HepG2 (cell line): ENCODE measurements around the gene FBXW4. TPM values are rescaled to one million over a fixed set of nuclear protein-coding genes. Genes with fewer than 3 reads are reported as not detected.
A peak's percentile ranks its signal among the peaks of the same experiment; 100 is the strongest.

ENCODE experiments used
- CREM ChIP-seq, 2 experiments: sonication (generic) in 1 of 2; formaldehyde crosslinking in 1 of 2; IDR thresholded peaks; 2 replicates each; pipeline versions ENCODE4 v1.4.0 to v1.6.1; 2016 to 2020; ENCODE audit warnings: antibody characterized with exemption in 1 of 2, mild to moderate bottlenecking in 1 of 2, missing genetic modification reagents in 1 of 2
- DMAP1 ChIP-seq: IDR thresholded peaks from 2 replicates; pipeline ENCODE4 v1.6.1; 2016
- KDM3A ChIP-seq: IDR thresholded peaks from 2 replicates; pipeline ENCODE4 v1.6.1; 2018; ENCODE audit warnings: low read depth, missing compliant biosample characterization
- NRL ChIP-seq: sonication (generic); formaldehyde crosslinking; IDR thresholded peaks from 2 replicates; pipeline ENCODE4 v1.5.0; 2020; ENCODE audit warnings: missing genetic modification reagents, mild to moderate bottlenecking, moderate library complexity, borderline replicate concordance
- REPIN1 ChIP-seq: sonication (generic); formaldehyde crosslinking; IDR thresholded peaks from 2 replicates; pipeline ENCODE4 v1.8.0; 2022; ENCODE audit warnings: missing genetic modification reagents, low read depth, mild to moderate bottlenecking, borderline replicate concordance
- SMC3 ChIP-seq: IDR thresholded peaks from 2 replicates; pipeline ENCODE4 v1.6.1; 2011; ENCODE audit warnings: low read length, improper control_type of control experiment
- TBL1XR1 ChIP-seq: fragments of 150-350 bp; IDR thresholded peaks from 2 replicates; pipeline ENCODE4 v1.6.1; 2014; ENCODE audit warnings: borderline replicate concordance, low read length; ENCODE audit not compliant: partially characterized antibody
- ZBTB7B ChIP-seq: sonication (generic); formaldehyde crosslinking; IDR thresholded peaks from 2 replicates; pipeline ENCODE4 v1.4.0; 2020; ENCODE audit warnings: missing genetic modification reagents
- ZFAT ChIP-seq: sonication (generic); formaldehyde crosslinking; conservative IDR thresholded peaks from 2 replicates; pipeline ENCODE4 v1.8.1; 2023; ENCODE audit warnings: missing genetic modification reagents, inconsistent platforms
- ZNF180 ChIP-seq: sonication (generic); formaldehyde crosslinking; IDR thresholded peaks from 2 replicates; pipeline ENCODE4 v1.4.0; 2020; ENCODE audit warnings: low read depth, missing genetic modification reagents, borderline replicate concordance
- ZNF20 ChIP-seq: sonication (generic); formaldehyde crosslinking; IDR thresholded peaks from 2 replicates; pipeline ENCODE4 v1.4.0; 2020; ENCODE audit warnings: mild to moderate bottlenecking, moderate library complexity, missing genetic modification reagents
- ZNF607 ChIP-seq: sonication (generic); formaldehyde crosslinking; IDR thresholded peaks from 2 replicates; pipeline ENCODE4 v1.5.1; 2020; ENCODE audit warnings: missing genetic modification reagents, mild to moderate bottlenecking, borderline replicate concordance
- ZNF678 ChIP-seq: sonication (generic); formaldehyde crosslinking; IDR thresholded peaks from 2 replicates; pipeline ENCODE4 v1.4.0; 2020; ENCODE audit warnings: mild to moderate bottlenecking, missing genetic modification reagents
- ZNF773 ChIP-seq: sonication (generic); formaldehyde crosslinking; IDR thresholded peaks from 2 replicates; pipeline ENCODE4 v1.4.0; 2020; ENCODE audit warnings: missing genetic modification reagents, borderline replicate concordance
- ZNF781 ChIP-seq: sonication (generic); formaldehyde crosslinking; IDR thresholded peaks from 2 replicates; pipeline ENCODE4 v1.5.1; 2020; ENCODE audit warnings: borderline replicate concordance, mild to moderate bottlenecking, missing genetic modification reagents; ENCODE audit errors: not compliant biosample characterization
- ZNF850 ChIP-seq: sonication (generic); formaldehyde crosslinking; conservative IDR thresholded peaks from 2 replicates; pipeline ENCODE4 v1.9.0; 2021; ENCODE audit warnings: mild to moderate bottlenecking, missing genetic modification reagents
- polyA plus RNA-seq, 8 experiments: library from polyadenylated mRNA; depleted of rRNA in 3 of 8; stranded (reverse) in 7 of 8; unstranded in 1 of 8; fragments of >200 nt; fragmentation: Illumina TruSeq in 4 of 8; extraction: Trizol in 4 of 8; gene quantifications; 2 replicates each; pipeline versions ENCODE4 v1.2.1 to v1.2.3, GENCODE V29; 2011 to 2016; ENCODE audit warnings: low read depth in 4 of 8, missing spikeins in 1 of 8, mixed read lengths in 1 of 8; ENCODE audit not compliant: insufficient read depth in 1 of 8
- total RNA-seq, 5 experiments: library from RNA; depleted of rRNA; stranded (reverse); fragments of >200 nt; fragmentation: Illumina TruSeq; extraction: Trizol; gene quantifications; 2 replicates each; pipeline ENCODE4 v1.2.3, GENCODE V29; 2016; ENCODE audit warnings: low read depth in 1 of 5
- TF ChIP-seq, protein P1 (sequence below): sonication (generic); formaldehyde crosslinking; IDR thresholded peaks from 2 replicates; pipeline ENCODE4 v1.4.0; 2020; ENCODE audit warnings: mild to moderate bottlenecking, missing genetic modification reagents
- TF ChIP-seq, protein P2 (sequence below), 2 experiments: sonication (generic) in 1 of 2; formaldehyde crosslinking in 1 of 2; IDR thresholded peaks; 2 replicates each; pipeline versions ENCODE4 v1.5.1 to v1.6.1; 2011 to 2020; ENCODE audit warnings: borderline replicate concordance in 1 of 2, low read depth in 1 of 2, low read length in 1 of 2, mild to moderate bottlenecking in 1 of 2, missing genetic modification reagents in 1 of 2, moderate library complexity in 1 of 2
- TF ChIP-seq, protein P3 (sequence below): sonication (generic); formaldehyde crosslinking; IDR thresholded peaks from 2 replicates; pipeline ENCODE4 v1.5.0; 2020; ENCODE audit warnings: mild to moderate bottlenecking, missing genetic modification reagents, borderline replicate concordance
- TF ChIP-seq, protein P4 (sequence below): sonication (generic); formaldehyde crosslinking; IDR thresholded peaks from 2 replicates; pipeline ENCODE4 v1.4.0; 2020; ENCODE audit warnings: missing genetic modification reagents, borderline replicate concordance

FBXW4 gene
- total and polyA plus RNA-seq, 2 of the 13 experiments (the other 11 are each of a cell fraction or from before 2014, with no cell fraction given): 23.5 to 33.7 TPM

DNA sequence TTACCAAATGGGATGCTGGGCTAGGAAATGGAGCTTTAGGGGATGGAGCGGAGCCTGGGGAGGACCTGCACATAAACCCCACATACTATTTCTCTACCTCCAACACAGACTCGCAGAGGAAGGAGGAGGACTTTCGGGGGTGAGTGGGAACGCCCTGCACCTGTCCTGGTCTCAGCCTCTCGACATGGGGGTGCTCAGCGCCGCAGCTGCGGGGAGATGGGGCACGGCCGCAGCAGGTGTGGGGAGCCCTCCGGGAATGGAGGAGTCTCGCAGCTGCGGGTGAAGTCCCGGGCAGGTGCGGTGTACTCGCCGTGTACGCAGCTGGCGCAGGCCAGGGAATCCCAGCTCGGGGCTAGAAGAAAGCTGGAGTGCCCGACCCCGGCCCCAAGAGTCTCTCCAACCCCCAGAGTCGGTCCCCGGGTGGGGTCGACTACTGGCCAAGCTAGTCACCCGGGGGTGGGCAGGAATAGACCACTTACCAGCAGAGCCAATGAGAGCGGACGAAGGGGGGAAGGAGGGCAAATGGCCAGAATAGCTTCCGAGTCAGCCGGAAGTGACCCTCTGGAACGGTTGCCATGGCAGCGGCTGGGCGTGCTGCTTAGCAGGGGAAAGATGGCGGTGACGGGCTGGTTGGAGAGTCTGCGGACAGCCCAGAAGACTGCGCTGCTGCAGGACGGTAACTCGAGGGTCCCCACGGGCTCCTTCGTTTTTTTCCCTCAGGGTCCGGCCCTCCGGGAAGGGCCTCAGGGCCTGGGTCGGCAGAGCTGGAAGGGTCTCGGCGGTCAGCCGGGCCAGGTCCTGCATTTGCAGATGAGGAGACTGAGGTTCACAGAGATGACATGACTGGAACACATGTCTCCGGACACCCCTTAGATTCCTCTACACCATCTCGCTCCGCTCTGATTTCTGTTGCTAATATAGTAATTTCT lies 107.0 kb downstream of the FBXW4 start, which contains the start of the genes DPCD and POLL (continued):
- TF ChIP-seq ZNF180: no peak
- TF ChIP-seq NRL: peak; percentile 48; the same call in 1 of the 2 replicates
- TF ChIP-seq KDM3A (CRISPR knock-in tag): 0 out of 2 replicates have a peak, but pooled peaks have one; percentile 27
- TF ChIP-seq TBL1XR1: no peak
- TF ChIP-seq CREM (IDR thresholded peaks at IDR 0.05): peak; percentile 54; the same call in 1 of the 2 replicates
- TF ChIP-seq CREM (CRISPR knock-in tag; IDR thresholded peaks at IDR 0.05): no peak
- TF ChIP-seq, protein P1, sequence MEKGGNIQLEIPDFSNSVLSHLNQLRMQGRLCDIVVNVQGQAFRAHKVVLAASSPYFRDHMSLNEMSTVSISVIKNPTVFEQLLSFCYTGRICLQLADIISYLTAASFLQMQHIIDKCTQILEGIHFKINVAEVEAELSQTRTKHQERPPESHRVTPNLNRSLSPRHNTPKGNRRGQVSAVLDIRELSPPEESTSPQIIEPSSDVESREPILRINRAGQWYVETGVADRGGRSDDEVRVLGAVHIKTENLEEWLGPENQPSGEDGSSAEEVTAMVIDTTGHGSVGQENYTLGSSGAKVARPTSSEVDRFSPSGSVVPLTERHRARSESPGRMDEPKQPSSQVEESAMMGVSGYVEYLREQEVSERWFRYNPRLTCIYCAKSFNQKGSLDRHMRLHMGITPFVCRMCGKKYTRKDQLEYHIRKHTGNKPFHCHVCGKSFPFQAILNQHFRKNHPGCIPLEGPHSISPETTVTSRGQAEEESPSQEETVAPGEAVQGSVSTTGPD (CRISPR knock-in tag): no peak
- TF ChIP-seq, protein P2, sequence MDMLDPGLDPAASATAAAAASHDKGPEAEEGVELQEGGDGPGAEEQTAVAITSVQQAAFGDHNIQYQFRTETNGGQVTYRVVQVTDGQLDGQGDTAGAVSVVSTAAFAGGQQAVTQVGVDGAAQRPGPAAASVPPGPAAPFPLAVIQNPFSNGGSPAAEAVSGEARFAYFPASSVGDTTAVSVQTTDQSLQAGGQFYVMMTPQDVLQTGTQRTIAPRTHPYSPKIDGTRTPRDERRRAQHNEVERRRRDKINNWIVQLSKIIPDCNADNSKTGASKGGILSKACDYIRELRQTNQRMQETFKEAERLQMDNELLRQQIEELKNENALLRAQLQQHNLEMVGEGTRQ (IDR thresholded peaks at IDR 0.05; ENCODE audit: low read depth, low read length): no peak
- TF ChIP-seq, protein P2 (CRISPR knock-in tag; IDR thresholded peaks at IDR 0.05; ENCODE audit: borderline replicate concordance): no peak
- TF ChIP-seq, protein P3, sequence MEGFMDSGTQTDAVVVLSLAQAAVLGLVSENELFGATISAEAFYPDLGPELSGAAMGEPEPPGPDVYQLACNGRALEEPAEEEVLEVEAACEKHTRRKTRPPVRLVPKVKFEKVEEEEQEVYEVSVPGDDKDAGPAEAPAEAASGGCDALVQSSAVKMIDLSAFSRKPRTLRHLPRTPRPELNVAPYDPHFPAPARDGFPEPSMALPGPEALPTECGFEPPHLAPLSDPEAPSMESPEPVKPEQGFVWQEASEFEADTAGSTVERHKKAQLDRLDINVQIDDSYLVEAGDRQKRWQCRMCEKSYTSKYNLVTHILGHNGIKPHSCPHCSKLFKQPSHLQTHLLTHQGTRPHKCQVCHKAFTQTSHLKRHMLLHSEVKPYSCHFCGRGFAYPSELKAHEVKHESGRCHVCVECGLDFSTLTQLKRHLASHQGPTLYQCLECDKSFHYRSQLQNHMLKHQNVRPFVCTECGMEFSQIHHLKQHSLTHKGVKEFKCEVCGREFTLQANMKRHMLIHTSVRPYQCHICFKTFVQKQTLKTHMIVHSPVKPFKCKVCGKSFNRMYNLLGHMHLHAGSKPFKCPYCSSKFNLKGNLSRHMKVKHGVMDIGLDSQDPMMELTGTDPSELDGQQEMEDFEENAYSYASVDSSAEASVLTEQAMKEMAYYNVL (CRISPR knock-in tag): no peak
- no peak for TF ChIP-seq ZNF850 (CRISPR knock-in tag)
- TF ChIP-seq ZNF678 (CRISPR knock-in tag): no peak
- no peak for TF ChIP-seq REPIN1 (CRISPR knock-in tag)
- TF ChIP-seq ZNF781 (CRISPR knock-in tag): no peak
- TF ChIP-seq ZBTB7B (CRISPR knock-in tag): peak; percentile 81
- TF ChIP-seq ZFAT (CRISPR knock-in tag): no peak
- TF ChIP-seq DMAP1 (CRISPR knock-in tag): no peak; the same call in none of the 2 replicates
- no peak for TF ChIP-seq ZNF20
- TF ChIP-seq, protein P4, sequence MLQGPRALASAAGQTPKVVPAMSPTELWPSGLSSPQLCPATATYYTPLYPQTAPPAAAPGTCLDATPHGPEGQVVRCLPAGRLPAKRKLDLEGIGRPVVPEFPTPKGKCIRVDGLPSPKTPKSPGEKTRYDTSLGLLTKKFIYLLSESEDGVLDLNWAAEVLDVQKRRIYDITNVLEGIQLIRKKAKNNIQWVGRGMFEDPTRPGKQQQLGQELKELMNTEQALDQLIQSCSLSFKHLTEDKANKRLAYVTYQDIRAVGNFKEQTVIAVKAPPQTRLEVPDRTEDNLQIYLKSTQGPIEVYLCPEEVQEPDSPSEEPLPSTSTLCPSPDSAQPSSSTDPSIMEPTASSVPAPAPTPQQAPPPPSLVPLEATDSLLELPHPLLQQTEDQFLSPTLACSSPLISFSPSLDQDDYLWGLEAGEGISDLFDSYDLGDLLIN (CRISPR knock-in tag): 0 out of 2 replicates have a peak, but pooled peaks have one; percentile 12
- TF ChIP-seq ZNF607 (CRISPR knock-in tag): no peak
- 0 out of 2 replicates have a peak, but pooled peaks have one; percentile 40 for TF ChIP-seq ZNF773 (CRISPR knock-in tag)
- no peak for TF ChIP-seq SMC3
